ENCODE data around the gene PSMB9.
"Not testable (repeated sequence)": the region's sequence is repeated elsewhere in the genome, so short reads cannot be mapped to it uniquely, and the experiment has no call there.

The PSMB9 gene

DNA sequence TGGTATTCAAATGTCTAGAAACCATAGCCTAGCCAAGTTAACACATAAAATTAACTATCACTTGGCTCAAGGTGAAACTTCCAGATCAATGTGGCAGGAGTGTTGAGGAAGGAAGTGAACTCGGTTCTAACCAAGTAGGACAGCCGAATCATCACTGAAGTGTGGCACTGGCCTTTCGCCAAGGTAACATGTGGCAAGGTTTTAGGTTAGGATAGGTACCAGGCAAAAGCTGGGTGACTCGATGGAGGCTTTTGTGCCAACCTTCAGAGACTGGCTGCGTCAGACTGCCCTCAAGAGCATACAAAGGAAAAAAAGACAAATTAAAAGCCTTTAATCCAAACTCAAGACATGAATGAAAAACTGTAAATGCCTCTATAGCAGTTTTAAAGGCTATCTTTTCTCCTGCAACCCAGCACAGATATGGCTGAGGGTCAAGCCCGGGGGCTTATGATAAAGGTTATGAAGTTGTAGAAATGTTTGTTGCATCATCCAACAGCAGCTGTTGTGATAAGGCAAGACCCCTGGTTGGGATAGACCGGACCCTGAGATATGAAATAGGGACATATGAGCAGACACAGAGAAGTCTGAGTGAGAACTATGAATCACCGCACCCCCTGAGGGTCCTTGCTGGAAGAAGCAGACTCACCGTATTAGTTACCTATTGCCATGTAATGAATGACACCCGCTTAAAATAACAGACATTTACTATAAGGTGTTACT, 11.9 kb downstream of the PSMB9 start:
- no peak for DNase-seq

DNA sequence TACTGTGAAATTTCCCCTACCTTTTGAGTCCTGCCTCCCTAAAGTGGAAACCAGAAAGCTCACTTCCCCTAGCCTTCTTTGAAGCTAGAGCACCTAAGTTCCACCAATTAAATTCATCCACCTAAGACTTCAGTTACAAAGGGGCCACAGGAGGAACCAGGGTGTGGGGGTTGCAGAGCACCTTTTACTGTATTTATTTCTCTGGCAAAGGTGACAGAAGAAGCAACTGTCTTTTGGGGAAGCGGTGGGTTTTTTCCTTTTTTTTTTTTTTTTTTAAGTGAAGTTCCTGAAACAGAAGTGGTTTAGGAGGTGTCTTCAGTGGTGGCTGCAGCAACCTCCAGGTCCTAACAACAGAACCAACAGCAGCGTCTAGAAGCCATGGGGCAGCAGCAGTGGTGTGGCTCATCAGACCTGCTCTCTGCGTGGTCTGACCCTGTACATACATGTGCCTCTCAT, 13.1 kb downstream of the PSMB9 start:
- DNase-seq: no peak

DNA sequence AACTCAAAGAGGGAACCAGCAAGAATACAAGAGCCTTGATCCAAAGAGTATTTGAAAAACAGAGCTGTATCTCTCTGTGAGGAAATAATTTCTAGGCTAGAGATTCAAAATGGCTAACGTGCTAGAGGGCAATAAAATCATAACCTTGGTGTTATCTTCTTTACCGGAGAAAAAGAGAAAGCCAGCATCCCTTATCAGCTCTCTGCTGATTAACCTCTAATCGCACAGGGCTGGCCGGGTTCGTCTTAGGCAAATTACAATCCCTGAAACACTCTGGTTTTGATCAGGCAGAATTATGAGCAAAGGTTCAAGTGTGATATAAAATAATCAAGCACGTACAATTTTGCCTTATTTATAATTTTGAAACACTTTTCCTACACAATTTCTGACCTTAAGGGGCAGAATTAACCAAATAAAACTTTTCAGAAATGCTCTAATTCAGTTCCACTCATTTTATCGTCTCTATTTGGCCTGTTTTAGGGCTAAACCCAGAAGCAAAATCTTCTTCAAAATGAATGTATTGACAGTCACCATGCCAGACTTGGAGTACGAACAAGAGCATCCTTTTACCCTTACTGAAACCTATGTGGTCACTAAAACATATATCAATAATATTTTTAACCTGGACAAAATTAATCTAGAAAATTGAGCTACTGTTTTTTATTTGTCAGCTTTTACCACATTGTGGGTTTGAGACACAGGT, 13.7 kb downstream of the PSMB9 start:
- DNase-seq: no peak

- DNase-seq: peak; percentile 95
These were observed 14.3 kb downstream of the PSMB9 start for GRCh38 chr6:32868257-32868788.

- not testable (repeated sequence) for DNase-seq
These were observed 20.0 kb downstream of the PSMB9 start for GRCh38 chr6:32873947-32874346.

DNA sequence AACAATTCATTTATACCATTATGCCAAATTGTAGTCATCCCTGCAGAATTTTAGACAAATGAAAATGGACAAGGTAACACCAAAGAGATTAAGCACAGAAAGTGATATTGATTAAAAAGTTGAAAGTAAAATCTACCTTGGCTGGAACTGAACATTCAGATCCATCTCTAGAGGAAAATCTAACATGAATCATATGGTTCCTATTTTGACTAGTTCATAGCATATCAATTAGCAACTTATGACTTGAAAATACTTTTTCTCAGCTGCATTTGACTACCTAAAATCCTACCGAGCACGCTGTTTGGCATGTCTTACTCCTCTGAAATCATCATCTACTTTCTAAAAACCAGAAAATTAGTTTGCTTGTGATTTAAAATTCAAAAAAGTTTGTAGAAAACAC, 22.6 kb downstream of the PSMB9 start:
- no peak for DNase-seq

DNA sequence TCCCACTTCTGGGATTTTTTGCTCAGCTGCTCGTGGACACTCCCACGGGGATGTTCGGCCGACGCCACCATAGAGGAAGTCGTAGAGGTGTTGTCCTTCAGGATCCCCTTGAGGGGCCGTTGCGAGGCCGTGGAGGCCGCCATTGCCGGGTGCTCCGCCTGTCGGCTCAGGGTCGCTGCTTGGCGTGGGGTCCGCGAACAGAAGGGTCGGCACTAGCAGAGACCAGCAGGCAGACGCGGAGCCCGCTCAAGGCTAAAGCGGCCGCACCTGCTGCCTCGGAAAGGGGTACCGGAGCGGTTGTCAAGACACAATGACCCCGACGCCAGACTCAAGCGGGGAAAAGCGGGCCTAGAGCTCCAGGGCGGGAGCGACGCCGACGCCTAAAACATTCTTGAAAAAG, 25.7 kb downstream of the PSMB9 start:
- peak; percentile 18 for DNase-seq

- DNase-seq: not testable (repeated sequence)
These were observed 27.0 kb downstream of the PSMB9 start for GRCh38 chr6:32880962-32881361.

GRCh38 chr6:32882879-32883250, 28.9 kb downstream of the PSMB9 start:
- no peak for DNase-seq

- no peak for DNase-seq
These were observed 29.8 kb downstream of the PSMB9 start for GRCh38 chr6:32883789-32884188.

GRCh38 chr6:32885698-32886286, 31.8 kb downstream of the PSMB9 start:
- peak; percentile 87 for DNase-seq

- peak; percentile 37 for DNase-seq
These were observed 32.8 kb downstream of the PSMB9 start for GRCh38 chr6:32886681-32887383.

- DNase-seq: no peak
These were observed 33.6 kb downstream of the PSMB9 start for GRCh38 chr6:32887616-32888015.

DNA sequence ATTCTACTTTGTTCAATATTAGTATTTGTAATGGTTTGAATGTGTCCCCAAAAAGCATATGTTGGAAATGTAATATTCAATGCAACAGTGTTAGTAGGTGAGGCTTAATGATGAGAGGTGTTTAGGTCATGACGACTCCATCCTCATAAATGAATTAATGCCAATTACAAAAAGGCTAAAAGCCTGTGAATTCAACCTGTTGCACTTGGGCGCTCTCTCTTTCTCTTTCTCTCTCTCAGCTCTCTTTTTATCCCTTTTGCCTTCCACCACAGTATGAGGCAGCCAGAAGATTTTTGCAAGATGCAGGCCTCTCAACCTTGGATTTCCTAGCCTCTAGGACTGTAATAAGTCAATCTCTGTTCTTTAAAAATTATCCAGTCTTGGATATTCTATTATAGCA, 34.6 kb downstream of the PSMB9 start:
- DNase-seq: no peak

- no peak for DNase-seq
These were observed 35.5 kb downstream of the PSMB9 start for GRCh38 chr6:32889533-32889932.

GRCh38 chr6:32890831-32891230, 36.8 kb downstream of the PSMB9 start:
- no peak for DNase-seq

GRCh38 chr6:32894085-32895005, 40.4 kb downstream of the PSMB9 start:
- peak; percentile 99 for DNase-seq

DNA sequence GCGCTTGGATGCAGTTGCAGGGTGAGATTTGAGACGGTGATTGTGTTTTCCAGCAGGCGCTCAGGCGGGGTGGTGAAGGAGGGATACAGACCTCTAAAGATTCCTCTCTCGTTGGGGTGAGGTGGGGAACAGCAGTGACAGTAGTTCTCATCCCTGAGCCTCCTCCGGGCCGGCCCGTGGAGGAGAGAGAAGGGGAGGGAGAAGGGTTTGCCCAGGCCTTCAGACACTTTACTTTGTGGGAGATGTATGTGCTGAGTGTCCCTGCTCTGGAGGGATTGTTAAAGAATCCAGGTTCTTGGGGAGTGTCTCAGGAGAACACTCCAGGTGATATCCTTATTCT, 41.0 kb downstream of the PSMB9 start:
- no peak for DNase-seq

GRCh38 chr6:32903952-32904351, 50.0 kb downstream of the PSMB9 start:
- no peak for DNase-seq

- DNase-seq: no peak
These were observed 51.1 kb downstream of the PSMB9 start for GRCh38 chr6:32905078-32905477.

DNA sequence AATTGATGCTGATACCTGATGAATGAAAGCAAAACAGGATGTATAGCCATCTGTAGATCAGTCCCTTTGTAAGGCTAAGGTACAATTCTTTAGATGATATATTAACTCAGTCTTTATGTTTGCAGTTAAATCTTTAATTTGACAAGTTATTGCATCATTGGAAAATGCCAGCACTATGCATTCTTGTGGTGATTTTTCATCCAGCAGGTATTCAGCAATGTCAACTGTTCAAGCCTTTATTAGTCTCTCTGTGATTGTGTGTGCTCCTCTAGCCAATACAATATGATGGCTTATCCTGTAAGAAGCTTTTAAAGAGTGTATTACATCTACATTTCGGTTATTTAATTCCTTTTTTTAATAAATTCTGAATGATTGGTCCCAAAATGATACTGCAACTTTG, 52.5 kb downstream of the PSMB9 start:
- no peak for DNase-seq

GRCh38 chr6:32908897-32909296, 54.9 kb downstream of the PSMB9 start:
- DNase-seq: no peak

All from eye (tissue), 1 donor.